GM18507 (cell line): ENCODE measurements around the gene PPP6R3.
A peak's percentile ranks its signal among the peaks of the same experiment; 100 is the strongest.
"Not testable (repeated sequence)": the region's sequence is repeated elsewhere in the genome, so short reads cannot be mapped to it uniquely, and the experiment has no call there.

ENCODE experiments used
- DNase-seq: peaks from one replicate; pipeline ENCODE4 v3.0.0; 2011; ENCODE audit warnings: low read depth; ENCODE audit not compliant: insufficient read length; ENCODE audit errors: extremely low spot score
- FAIRE-seq: peaks from 2 replicates; lab custom pipeline; 2011; peaks lifted over from hg19 to GRCh38; lab: Jason Lieb, UNC

PPP6R3 gene

DNA sequence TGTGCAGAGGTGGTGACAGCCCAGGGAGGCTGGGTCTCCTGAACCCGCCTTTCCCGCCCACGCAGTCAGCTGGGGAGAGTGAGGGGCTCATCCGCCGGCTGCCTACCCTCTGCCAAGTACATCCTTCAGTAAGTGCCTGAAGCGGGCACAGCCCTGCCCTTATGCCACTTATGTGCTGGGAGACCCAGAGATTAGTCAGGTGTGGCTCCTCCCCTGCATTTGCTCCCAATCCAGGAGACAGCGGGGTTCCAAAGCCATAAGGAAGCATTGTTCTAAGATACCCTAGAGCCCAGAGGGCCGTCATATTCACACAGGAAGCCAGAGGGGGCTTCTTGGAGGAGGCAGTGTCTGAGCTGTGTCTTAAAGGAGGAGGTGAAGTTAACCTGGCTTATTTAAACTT, 5.8 kb upstream of the PPP6R3 start:
- FAIRE-seq (no peak), DNase-seq (no peak)

- FAIRE-seq (no peak), DNase-seq (no peak)
Observed at GRCh38 chr11:68455485-68455884, 5.1 kb upstream of the PPP6R3 start.

- DNase-seq (no peak), FAIRE-seq (no peak)
Observed at GRCh38 chr11:68457216-68457897, 3.2 kb upstream of the PPP6R3 start.

GRCh38 chr11:68457898-68458249, 2.7 kb upstream of the PPP6R3 start:
- DNase-seq (no peak), FAIRE-seq (no peak)

GRCh38 chr11:68458340-68458739, 2.2 kb upstream of the PPP6R3 start:
- not testable (repeated sequence) for FAIRE-seq, DNase-seq

DNA sequence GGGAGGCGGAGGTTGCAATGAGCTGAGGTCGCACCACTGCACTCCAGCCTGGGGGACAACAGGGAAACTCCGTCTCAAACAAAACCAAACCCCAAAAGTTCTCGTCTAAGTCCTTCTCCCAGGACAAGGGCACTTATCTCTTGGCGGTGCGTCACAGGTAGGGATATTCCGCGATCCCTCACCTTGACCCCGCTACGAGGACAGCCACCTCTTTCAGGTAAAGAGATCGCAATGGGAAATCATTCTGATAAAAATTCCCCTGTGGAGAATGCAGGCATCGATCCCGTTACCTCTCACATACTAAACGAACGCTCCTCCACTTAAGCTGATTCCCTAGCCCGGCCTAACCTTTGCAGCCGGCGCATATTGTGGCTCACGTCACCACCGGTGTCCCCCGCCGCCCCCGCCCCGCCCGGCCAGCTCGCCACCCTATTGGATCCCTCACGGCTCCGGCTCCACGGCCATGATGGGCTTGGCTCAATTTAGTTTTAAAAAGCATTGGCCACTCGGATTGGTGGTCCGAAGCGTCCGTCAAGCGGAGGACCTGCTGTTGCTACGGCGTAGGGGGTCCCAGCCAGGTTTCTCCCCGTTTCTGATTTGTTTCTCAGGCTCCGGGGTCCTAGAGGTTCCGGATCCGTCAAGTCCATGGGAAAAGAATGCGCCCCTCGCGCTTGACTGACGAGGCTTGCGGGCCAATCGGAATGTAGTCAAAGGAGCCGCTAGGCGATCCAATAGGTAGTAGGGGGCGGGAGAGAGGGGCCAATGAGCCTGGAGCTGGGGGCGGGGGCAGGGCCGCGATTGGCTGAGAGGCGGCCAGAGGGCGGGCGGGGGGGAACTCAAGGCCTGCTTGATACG, 439 bp upstream of the PPP6R3 start:
- peak; percentile 84 for FAIRE-seq
- peak; percentile 97 for DNase-seq

DNA sequence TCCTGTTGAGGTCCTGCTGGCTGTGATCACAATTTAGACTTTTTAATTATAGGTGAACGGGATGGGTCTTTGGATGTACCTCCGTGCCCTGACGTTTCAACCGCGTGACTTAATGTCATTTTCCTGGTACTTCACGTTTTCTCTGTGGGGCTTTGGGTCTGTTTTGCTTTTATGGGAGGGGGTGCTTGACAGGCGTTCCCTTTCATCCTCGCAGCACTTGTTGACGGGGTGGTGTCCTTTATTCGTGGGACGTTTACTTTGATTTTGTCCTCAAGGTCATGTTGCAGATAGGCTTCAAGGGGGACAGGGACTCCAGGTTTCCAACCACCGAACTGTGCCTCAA, 994 bp downstream of the PPP6R3 start:
- FAIRE-seq (no peak), DNase-seq (no peak)

GRCh38 chr11:68463714-68464113, 3.2 kb downstream of the PPP6R3 start:
- FAIRE-seq: no peak

DNA sequence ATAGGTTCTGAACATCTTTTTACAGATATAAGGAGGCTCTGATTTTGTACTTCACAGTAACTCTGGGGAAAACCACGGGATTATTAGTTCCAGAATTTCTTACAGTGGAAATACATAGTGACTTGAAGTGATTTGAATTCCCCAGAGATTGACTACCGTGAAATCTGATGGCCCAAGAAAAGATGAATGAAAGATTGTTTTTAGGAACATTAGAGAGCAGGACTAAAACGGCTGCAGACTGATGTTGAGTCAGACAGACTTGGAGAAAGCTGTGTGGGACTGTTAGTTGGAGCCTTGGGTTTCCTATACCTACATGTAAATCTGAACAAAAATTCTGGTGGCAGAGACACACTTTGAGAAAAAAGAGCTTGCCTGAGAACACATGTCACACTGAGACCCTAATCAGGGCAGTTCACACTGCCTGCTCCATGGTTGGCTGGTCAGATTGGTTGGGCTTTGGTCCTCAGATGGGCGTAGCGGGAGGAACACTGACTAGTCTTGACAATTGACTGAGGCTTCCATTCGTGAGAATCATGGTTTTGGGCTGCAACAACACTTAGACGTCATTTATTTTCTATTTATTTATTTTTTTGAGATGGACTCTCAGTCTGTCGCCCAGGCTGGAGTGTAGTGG, 6.8 kb downstream of the PPP6R3 start:
- FAIRE-seq (no peak), DNase-seq (no peak)

More at GRCh38 chr11:68463714-68464113, 3.2 kb downstream of the PPP6R3 start:
- DNase-seq: no peak

- DNase-seq (no peak), FAIRE-seq (peak; percentile 42)
Observed at GRCh38 chr11:68468217-68468828, 7.8 kb downstream of the PPP6R3 start.

DNA sequence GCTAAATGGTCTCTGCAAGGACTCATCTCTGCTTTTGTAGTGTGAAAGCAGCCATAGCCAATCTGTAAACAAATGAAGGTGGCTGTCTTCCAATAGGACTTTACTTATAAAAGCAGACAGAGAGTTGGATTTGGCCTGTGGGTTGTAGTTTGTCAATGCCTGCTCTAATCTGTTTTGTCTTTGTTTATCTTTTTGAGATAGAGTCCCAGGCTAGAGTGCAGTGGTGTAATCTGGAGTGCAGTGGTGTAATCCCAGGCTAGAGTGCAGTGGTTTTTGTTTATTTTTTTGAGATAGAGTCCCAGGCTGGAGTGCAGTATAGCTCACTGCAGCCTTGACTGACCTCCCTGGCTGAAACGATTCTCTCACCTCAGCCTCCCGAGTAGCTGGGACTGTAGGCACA, 8.6 kb downstream of the PPP6R3 start:
- DNase-seq: no peak
- no peak for FAIRE-seq

DNA sequence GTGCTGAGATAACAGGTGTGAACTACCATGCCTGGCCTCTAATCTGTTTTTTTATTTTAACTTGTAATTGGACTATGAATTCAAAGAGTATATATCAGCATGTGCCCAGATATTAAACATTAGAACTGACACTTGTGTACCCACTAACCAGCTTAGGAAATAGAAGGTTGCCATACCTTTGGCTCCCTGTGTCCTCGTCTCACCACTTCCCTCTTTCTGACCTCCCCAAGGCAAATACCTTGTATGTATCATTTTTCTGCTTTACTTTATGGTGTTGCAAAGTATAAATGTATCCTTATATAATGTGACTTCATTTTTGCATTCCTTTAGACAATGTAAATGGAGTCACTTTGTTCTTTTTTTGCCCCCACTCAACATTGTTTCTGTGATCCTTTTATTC, 9.1 kb downstream of the PPP6R3 start:
- no peak for DNase-seq
- FAIRE-seq: no peak

GRCh38 chr11:68470304-68470811, 9.8 kb downstream of the PPP6R3 start:
- FAIRE-seq (no peak), DNase-seq (no peak)

DNA sequence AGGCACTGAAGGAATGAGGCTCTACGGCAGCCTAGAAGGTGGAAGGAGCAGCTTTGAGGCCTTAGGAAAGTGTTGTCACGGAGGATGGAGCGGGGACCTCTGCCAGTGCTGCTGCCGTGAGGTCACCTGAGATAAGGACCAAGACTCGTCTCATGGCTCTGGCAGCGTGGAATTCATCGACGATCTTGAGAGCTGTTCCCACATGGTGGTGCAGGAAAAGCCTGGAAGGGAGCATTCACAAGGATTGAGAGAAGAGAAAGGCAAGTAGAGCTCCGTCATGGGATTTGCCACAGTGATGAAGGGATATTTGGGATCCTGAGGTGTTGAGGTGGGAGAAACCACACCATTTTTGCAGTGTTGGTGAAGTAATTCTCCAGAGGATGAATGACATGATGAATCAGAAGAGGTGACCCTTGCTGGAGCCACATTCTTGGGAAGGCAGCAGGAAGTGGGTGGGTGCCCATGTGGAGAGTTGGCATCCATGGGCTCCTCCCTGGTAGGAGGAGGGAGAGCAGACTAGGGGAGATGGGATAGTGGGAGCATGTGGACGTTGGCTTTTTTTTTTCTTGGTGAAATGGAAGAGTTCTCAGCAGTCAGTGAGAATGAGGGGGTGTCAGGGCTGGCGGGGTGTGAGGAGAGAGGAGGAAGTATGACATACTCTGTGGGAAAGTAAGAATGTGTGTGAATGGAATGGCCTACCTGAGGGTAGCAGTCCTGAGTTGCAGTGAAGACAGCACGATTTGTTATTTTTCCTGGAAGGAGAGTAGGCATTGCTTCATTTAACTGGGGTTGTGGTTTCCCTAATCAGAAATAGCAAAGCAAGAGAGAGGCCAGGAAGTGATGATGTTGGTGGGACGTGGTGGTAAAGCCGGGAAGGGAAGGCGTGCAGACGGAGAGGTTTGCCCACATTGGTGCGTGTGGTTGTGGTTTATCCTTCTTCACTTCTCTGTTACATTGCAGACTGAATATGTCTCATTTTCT, 11.1 kb downstream of the PPP6R3 start:
- FAIRE-seq: no peak
- no peak for DNase-seq

- FAIRE-seq: no peak
- DNase-seq: no peak
Observed at GRCh38 chr11:68472778-68473177, 12.2 kb downstream of the PPP6R3 start.

DNA sequence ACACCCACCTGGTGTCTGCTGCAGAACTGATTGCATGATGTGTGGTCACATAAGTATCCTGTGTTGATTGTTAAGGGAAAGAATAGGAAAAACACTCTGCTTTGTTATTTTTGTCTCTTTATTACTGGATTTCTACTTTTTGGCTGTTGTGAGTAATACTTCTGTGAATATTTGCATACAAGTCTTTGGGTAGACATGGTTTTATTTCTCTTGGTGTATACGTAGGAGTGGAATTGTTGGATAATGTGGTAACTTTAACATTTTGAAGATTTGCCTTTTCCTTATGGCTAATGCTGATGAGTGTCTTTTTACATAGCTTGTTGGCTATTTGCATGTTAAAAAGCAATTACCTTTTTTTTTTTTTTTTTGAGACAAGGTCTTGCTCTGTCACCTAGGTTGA, 13.1 kb downstream of the PPP6R3 start:
- FAIRE-seq (no peak), DNase-seq (no peak)

DNA sequence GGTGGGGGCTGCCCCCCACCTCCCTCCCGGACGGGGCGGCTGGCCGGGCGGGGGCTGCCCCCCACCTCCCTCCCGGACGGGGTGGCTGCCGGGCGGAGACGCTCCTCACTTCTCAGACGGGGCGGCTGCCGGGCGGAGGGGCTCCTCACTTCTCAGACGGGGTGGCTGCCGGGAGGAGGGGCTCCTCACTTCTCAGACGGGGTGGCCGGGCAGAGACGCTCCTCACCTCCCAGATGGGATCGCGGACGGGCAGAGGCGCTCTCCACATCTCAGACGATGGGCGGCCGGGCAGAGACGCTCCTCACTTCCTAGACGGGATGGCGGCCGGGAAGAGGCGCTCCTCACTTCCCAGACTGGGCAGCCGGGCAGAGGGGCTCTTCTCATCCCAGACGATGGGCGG, 15.1 kb downstream of the PPP6R3 start:
- FAIRE-seq, DNase-seq: not testable (repeated sequence)

- no peak for DNase-seq
- FAIRE-seq: no peak
Observed at GRCh38 chr11:68479390-68479789, 18.8 kb downstream of the PPP6R3 start.

DNA sequence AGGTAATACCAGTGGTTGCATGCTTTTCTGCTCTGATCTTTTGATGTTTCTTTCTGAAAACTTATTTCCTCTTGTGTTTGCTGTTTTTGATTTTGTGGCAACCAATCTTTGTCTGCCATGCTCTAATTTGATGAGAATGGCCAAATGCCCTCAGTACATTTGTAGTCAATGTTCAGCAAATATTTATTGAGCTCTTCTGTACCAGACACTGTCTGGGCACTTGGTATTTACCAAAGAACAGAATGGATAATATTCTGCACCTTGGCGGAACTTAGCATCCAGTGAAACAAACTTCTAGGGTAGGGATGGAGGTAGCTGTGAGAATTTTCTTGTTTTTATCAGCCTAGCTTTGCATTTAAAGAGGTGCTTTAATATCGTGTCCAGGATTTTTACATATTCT, 19.6 kb downstream of the PPP6R3 start:
- FAIRE-seq (no peak), DNase-seq (no peak)
